Measurements from ENCODE around the gene MAPK8.
A peak's percentile ranks its signal among the peaks of the same experiment; 100 is the strongest.

MAPK8 gene

DNA sequence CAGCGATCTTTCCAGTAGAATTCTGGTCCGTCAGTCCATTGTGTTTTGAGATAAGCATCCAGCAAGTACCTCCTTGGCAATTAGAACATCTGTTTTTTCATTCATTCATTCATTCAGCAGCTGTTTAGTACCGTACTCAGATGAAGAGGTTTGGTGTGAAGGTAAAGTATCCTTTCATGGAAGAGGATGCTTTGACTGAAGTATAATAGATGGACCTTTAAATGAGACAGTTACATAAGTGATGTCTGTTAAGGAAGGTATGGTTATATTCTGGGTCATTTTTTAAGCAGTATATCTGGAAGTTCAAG, 1.2 kb downstream of the MAPK8 start:
- H3K27ac ChIP-seq (replicated peaks), result no peak overlapping the region
- no peak for TF ChIP-seq POLR2AphosphoS5 (IDR thresholded peaks at IDR 0.05; ENCODE audit: low read depth)
- no peak for TF ChIP-seq REST (IDR thresholded peaks at IDR 0.05; ENCODE audit: insufficient replicate concordance, low read depth)
- no peak for TF ChIP-seq SPI1 (IDR thresholded peaks at IDR 0.05; ENCODE audit: borderline replicate concordance, low read depth)
- no peak for TF ChIP-seq GABPA (IDR thresholded peaks at IDR 0.05; ENCODE audit: low read depth)
- TF ChIP-seq, protein P1, sequence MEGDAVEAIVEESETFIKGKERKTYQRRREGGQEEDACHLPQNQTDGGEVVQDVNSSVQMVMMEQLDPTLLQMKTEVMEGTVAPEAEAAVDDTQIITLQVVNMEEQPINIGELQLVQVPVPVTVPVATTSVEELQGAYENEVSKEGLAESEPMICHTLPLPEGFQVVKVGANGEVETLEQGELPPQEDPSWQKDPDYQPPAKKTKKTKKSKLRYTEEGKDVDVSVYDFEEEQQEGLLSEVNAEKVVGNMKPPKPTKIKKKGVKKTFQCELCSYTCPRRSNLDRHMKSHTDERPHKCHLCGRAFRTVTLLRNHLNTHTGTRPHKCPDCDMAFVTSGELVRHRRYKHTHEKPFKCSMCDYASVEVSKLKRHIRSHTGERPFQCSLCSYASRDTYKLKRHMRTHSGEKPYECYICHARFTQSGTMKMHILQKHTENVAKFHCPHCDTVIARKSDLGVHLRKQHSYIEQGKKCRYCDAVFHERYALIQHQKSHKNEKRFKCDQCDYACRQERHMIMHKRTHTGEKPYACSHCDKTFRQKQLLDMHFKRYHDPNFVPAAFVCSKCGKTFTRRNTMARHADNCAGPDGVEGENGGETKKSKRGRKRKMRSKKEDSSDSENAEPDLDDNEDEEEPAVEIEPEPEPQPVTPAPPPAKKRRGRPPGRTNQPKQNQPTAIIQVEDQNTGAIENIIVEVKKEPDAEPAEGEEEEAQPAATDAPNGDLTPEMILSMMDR (IDR thresholded peaks at IDR 0.05; ENCODE audit: insufficient read depth, low read length), result no peak
- peak overlapping the region; percentile 72 for H3K4me3 ChIP-seq (replicated peaks; ENCODE audit: insufficient read depth, low read length)
- no peak for DNase-seq (ENCODE audit: low read depth in 1 of 2, low spot score in 1 of 2)
- H3K27me3 ChIP-seq (ENCODE audit: insufficient read depth, poor library complexity, severe bottlenecking), result no peaks in the 10 kb centered on the region

DNA sequence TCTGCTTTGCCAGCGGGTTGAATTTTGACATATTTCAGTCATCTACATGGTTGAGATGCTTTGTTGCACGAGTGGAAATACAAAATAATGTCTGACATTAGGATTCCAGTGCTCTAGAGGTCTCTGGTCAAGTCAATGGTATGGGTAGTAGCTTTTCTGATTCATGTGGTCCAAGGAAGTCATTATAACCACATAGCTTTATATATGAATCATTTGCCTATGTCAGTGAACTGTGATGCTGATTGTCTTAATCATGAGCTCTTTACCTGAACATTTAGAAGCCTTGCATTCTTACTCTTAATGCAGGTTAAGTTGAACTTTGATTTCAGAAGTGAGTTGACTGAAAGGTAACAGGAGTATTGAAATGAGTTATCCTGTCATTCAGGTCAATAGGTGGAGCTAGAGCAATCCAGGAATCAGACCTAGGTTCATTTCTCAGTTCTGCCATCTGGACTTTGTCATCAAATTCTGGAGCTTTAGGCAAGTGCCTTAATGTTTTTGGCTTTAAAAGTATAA, 3.3 kb downstream of the MAPK8 start:
- no peak for DNase-seq (ENCODE audit: low read depth in 1 of 2, low spot score in 1 of 2)
- TF ChIP-seq REST (IDR thresholded peaks at IDR 0.05; ENCODE audit: insufficient replicate concordance, low read depth) (no peak), POLR2AphosphoS5 (IDR thresholded peaks at IDR 0.05; ENCODE audit: low read depth) (no peak), SPI1 (IDR thresholded peaks at IDR 0.05; ENCODE audit: borderline replicate concordance, low read depth) (no peak), GABPA (IDR thresholded peaks at IDR 0.05; ENCODE audit: low read depth) (no peak)
- TF ChIP-seq, protein P1 (IDR thresholded peaks at IDR 0.05; ENCODE audit: insufficient read depth, low read length), result no peak

DNA sequence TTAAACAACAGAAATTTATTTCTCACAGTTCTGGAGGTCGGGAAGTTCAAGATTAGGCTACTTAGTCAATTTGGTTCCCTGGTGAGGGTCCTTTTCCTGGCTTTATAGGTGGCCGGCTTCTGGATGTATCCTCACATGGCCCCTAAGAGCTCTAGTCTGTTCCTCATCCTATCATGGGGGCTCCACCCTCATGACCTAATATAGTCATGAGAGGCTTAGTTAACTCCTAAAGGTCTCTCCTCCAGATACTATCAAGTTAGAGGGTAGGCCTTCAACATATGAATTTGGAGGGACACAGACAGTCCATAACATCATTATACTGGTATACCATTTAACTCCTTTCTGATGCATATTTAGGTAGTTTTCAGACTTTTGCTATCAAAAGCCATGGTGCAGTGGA, 7.6 kb downstream of the MAPK8 start:
- no peaks in the 10 kb centered on the region for H3K27me3 ChIP-seq (ENCODE audit: insufficient read depth, poor library complexity, severe bottlenecking)
- TF ChIP-seq, protein P1 (IDR thresholded peaks at IDR 0.05; ENCODE audit: insufficient read depth, low read length), result no peak
- no peak for TF ChIP-seq POLR2AphosphoS5 (IDR thresholded peaks at IDR 0.05; ENCODE audit: low read depth)
- TF ChIP-seq REST (IDR thresholded peaks at IDR 0.05; ENCODE audit: insufficient replicate concordance, low read depth), result no peak
- no peak for TF ChIP-seq GABPA (IDR thresholded peaks at IDR 0.05; ENCODE audit: low read depth)
- TF ChIP-seq SPI1 (IDR thresholded peaks at IDR 0.05; ENCODE audit: borderline replicate concordance, low read depth), result no peak
- H3K27ac ChIP-seq (replicated peaks), result no peak overlapping the region
- DNase-seq (ENCODE audit: low read depth in 1 of 2, low spot score in 1 of 2), result no peak
- H3K4me3 ChIP-seq (replicated peaks; ENCODE audit: insufficient read depth, low read length), result no peak overlapping the region

More for the DNA sequence above, 3.3 kb downstream of the MAPK8 start:
- Histone ChIP-seq H3K27me3 (ENCODE audit: insufficient read depth, poor library complexity, severe bottlenecking) (no peaks in the 10 kb centered on the region), H3K27ac (replicated peaks) (no peak overlapping the region), H3K4me3 (replicated peaks; ENCODE audit: insufficient read depth, low read length) (no peak overlapping the region)
